A549 (cell line): Measurements from ENCODE around the gene KIF24. TPM values are rescaled to one million over a fixed set of nuclear protein-coding genes. Genes with fewer than 3 reads are reported as not detected.

Experiments used
- ATAC-seq, 2 experiments: fragments of 200-7000 bp in 1 of 2; fragments of >200 bp in 1 of 2; cut with Nextera tagmentation in 1 of 2; cut with Tn5 transposase in 1 of 2; 3 replicates each; pipeline versions ENCODE4 v1.8.0 to v1.9.1; 2018 to 2020; ENCODE audit warnings: mild to moderate bottlenecking in 1 of 2, moderate library complexity in 1 of 2
- CTCF ChIA-PET: fragments of 300-600 bp; sonication (Branson Sonifier 250); formaldehyde crosslinking; extraction: SDS; loops from one replicate; lab custom pipeline; 2021; ENCODE audit warnings: antibody characterized with exemption, inconsistent platforms; lab: Yijun Ruan, JAX
- POLR2A ChIA-PET: fragments of 350-600 bp; formaldehyde crosslinking; extraction: SDS; loops from one replicate; lab custom pipeline; 2021; ENCODE audit warnings: antibody characterized with exemption, inconsistent platforms; lab: Yijun Ruan, JAX
- DNase-seq, 2 experiments: peaks; one replicate each; pipeline versions ENCODE4 v3.0.0 to v3.0.0-alpha.2; 2011 to 2016; ENCODE audit warnings: low read depth in 1 of 2, low spot score in 1 of 2
- FAIRE-seq: peaks from 2 replicates; lab custom pipeline; 2011; peaks lifted over from hg19 to GRCh38; lab: Jason Lieb, UNC
- H3K27ac ChIP-seq, 2 experiments: fragments of >200 bp; sonication (Bioruptor Twin); formaldehyde crosslinking; 3 replicates each; pipeline ENCODE4 v1.5.1; 2016 to 2017
- H3K4me1 ChIP-seq: fragments of >200 bp; sonication (Bioruptor Twin); formaldehyde crosslinking; 3 replicates; pipeline ENCODE4 v1.6.1; 2016
- H3K4me2 ChIP-seq: fragments of >200 bp; sonication (Bioruptor Twin); formaldehyde crosslinking; 3 replicates; pipeline ENCODE4 v1.6.1; 2016
- H3K4me3 ChIP-seq: fragments of >200 bp; sonication (Bioruptor Twin); formaldehyde crosslinking; 3 replicates; pipeline ENCODE4 v1.5.1; 2016
- H3K9me3 ChIP-seq: fragments of >200 bp; sonication (Bioruptor Twin); formaldehyde crosslinking; 3 replicates; pipeline ENCODE4 v1.6.1; 2016
- BHLHE40 ChIP-seq: IDR thresholded peaks from 2 replicates; pipeline ENCODE4 v1.6.1; 2012; ENCODE audit warnings: low read depth, low read length, inconsistent platforms
- CBX8 ChIP-seq: fragments of 200-600 bp; sonication (generic); IDR thresholded peaks from 2 replicates; pipeline ENCODE4 v1.6.1; 2016
- CHD4 ChIP-seq: fragments of 200-600 bp; sonication (generic); IDR thresholded peaks from 2 replicates; pipeline ENCODE4 v1.6.1; 2016; ENCODE audit warnings: antibody characterized with exemption, mild to moderate bottlenecking, borderline replicate concordance
- EHF ChIP-seq: fragments of 250-450 bp; sonication (Bioruptor Pico); IDR thresholded peaks from 2 replicates; pipeline ENCODE4 v1.5.0; 2020; ENCODE audit warnings: mild to moderate bottlenecking
- ESRRA ChIP-seq: fragments of 150-350 bp; IDR thresholded peaks from 2 replicates; pipeline ENCODE4 v1.6.1; 2014; ENCODE audit warnings: mild to moderate bottlenecking, low read length, borderline replicate concordance
- FOSB ChIP-seq: fragments of 250-450 bp; sonication (Bioruptor Pico); IDR thresholded peaks from 2 replicates; pipeline ENCODE4 v1.5.0; 2020; ENCODE audit warnings: mild to moderate bottlenecking, moderate library complexity
- FOXS1 ChIP-seq: fragments of 250-450 bp; sonication (Bioruptor Pico); IDR thresholded peaks from 2 replicates; pipeline ENCODE4 v1.5.0; 2020; ENCODE audit warnings: mild to moderate bottlenecking, moderate library complexity
- HDAC2 ChIP-seq: fragments of 200-600 bp; sonication (generic); IDR thresholded peaks from 2 replicates; pipeline ENCODE4 v1.6.1; 2016
- HES2 ChIP-seq: fragments of >200 bp; sonication (Bioruptor Twin); formaldehyde crosslinking; IDR thresholded peaks from 2 replicates; pipeline ENCODE4 v1.6.1; 2016
- HOXA7 ChIP-seq: fragments of 250-450 bp; sonication (Bioruptor Pico); IDR thresholded peaks from 2 replicates; pipeline ENCODE4 v1.5.0; 2020; ENCODE audit warnings: mild to moderate bottlenecking, moderate library complexity
- HOXB5 ChIP-seq: fragments of 250-450 bp; sonication (Bioruptor Pico); IDR thresholded peaks from 2 replicates; pipeline ENCODE4 v1.5.0; 2020; ENCODE audit warnings: mild to moderate bottlenecking, moderate library complexity
- JUN ChIP-seq, 2 experiments: fragments of >200 bp; sonication (Bioruptor Twin); formaldehyde crosslinking; IDR thresholded peaks; 2 replicates in 1 of 2; 3 replicates in 1 of 2; pipeline ENCODE4 v1.6.1; 2016 to 2017
- JUNB ChIP-seq: fragments of >200 bp; sonication (Bioruptor Twin); formaldehyde crosslinking; IDR thresholded peaks from 2 replicates; pipeline ENCODE4 v1.6.1; 2016
- KDM1A ChIP-seq: fragments of 200-600 bp; sonication (generic); IDR thresholded peaks from 2 replicates; pipeline ENCODE4 v1.6.1; 2016; ENCODE audit warnings: low read depth, mild to moderate bottlenecking
- MYC ChIP-seq: IDR thresholded peaks from 2 replicates; pipeline ENCODE4 v1.6.1; 2012; ENCODE audit warnings: mild to moderate bottlenecking, inconsistent platforms, low read length, improper control_type of control experiment, borderline replicate concordance
- POLR2A ChIP-seq: IDR thresholded peaks from 2 replicates; pipeline ENCODE4 v1.6.1; 2012; ENCODE audit warnings: mild to moderate bottlenecking, low read length
- RAD21 ChIP-seq, 2 experiments: fragments of >200 bp in 1 of 2; sonication (Bioruptor Twin) in 1 of 2; formaldehyde crosslinking in 1 of 2; IDR thresholded peaks in 1 of 2; conservative IDR thresholded peaks in 1 of 2; 2 replicates in 1 of 2; 3 replicates in 1 of 2; pipeline ENCODE4 v1.6.1; 2012 to 2018; ENCODE audit warnings: inconsistent platforms in 1 of 2
- RCOR1 ChIP-seq: fragments of 150-350 bp; IDR thresholded peaks from 2 replicates; pipeline ENCODE4 v1.6.1; 2014; ENCODE audit warnings: antibody characterized with exemption, low read length, low read depth
- ZC3H11A ChIP-seq: fragments of 450-650 bp; IDR thresholded peaks from 2 replicates; pipeline ENCODE4 v1.6.1; 2014; ENCODE audit warnings: antibody characterized with exemption, mild to moderate bottlenecking
- ZNF302 ChIP-seq: fragments of 250-450 bp; sonication (Bioruptor Pico); IDR thresholded peaks from 2 replicates; pipeline ENCODE4 v1.9.0; 2021; ENCODE audit warnings: inconsistent platforms, mild to moderate bottlenecking, moderate library complexity
- WGBS: methylation state at CpG from one replicate; pipeline ENCODE4 v1.1.6; 2017; ENCODE audit errors: missing lambda C conversion rate; 5-methylcytosine and 5-hydroxymethylcytosine counted together
- polyA plus RNA-seq, 4 experiments: library from polyadenylated mRNA; depleted of rRNA in 3 of 4; stranded (reverse); fragments of >200 nt; fragmentation: RNase III in 1 of 4; extraction: RNeasy Plus Mini Kit Qiagen cat#74134 plus additional on column Dnase treatment in 1 of 4; gene quantifications; 2 replicates in 3 of 4; 3 replicates in 1 of 4; pipeline ENCODE4 v1.2.3, GENCODE V29; 2011 to 2017
- TF ChIP-seq, protein P1 (sequence below): fragments of >200 bp; sonication (Bioruptor Twin); formaldehyde crosslinking; IDR thresholded peaks from 3 replicates; pipeline ENCODE4 v1.5.1; 2016

KIF24 gene
- polyA plus RNA-seq, 2 of the 4 experiments (the other 2 are of a cell fraction): 3.2 to 4.4 TPM

DNA sequence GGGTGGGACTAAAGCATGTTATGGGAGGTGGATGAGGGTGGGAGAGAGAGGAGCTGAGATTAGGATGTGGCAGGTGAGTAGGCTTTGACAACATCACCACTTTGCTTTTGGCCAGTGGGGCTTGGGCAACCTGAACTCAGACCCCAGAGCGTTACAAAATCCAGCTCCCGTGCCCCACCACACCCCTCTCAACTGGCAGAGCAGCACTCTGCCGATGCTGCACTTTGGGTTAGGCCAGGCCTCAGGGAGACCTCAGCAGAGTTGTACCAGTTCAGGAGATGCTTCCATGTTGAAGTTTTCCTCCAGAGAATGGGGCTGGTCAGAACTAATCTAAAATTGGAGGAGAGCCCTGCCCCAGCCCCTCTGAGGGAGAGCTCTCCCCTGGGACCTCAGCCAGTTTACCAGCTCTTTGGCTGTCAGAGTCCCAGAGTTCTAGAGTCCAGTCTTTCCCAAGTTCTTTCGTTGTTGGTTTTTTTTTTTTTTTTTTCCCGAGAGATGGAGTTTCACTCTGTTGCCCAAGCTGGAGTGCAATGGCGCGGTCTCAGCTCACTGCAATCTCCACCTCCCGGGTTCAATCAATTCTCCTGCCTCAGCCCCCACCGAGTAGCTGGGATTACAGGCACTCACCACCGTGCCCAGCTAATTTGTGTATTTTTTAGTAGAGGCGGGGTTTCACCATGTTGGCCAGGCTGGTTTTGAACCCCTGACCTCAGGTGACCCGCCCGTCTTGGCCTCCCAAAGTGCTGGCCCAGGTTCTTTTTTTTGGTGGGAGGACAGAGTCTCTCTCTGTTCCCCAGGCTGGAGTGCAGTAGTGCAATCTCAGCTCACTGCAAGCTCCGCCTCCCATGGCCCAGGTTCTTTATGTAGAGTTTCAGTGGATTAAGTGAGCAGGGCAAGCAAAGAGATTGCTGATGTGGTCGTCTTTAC, 18.1 kb upstream of the KIF24 start:
- Histone ChIP-seq H3K9me3 (no peaks in the 10 kb centered on the region), H3K4me1 (no peaks in the 10 kb centered on the region), H3K27ac (no peak overlapping the region), H3K4me2 (no peak overlapping the region), H3K4me3 (no peak overlapping the region)
- TF ChIP-seq JUNB: no peak
- TF ChIP-seq RCOR1: no peak
- no peak for TF ChIP-seq MYC
- no peak for TF ChIP-seq POLR2A
- no peak for TF ChIP-seq ESRRA
- TF ChIP-seq EHF: no peak
- TF ChIP-seq CBX8: no peak
- ChIA-PET CTCF (interaction anchor here (1.1 to 23.6 kb wide), 6 partner anchors 9 to 256 kb away, joined by 3 to 417 read pairs (median 12); partner anchors contain the start of gene MYORG), POLR2A (no interaction called here)
- FAIRE-seq: no peak
- WGBS: 88% methylated on average over 15 of the region's 15 CpGs
- no peak for ATAC-seq
- DNase-seq: no peak

DNA sequence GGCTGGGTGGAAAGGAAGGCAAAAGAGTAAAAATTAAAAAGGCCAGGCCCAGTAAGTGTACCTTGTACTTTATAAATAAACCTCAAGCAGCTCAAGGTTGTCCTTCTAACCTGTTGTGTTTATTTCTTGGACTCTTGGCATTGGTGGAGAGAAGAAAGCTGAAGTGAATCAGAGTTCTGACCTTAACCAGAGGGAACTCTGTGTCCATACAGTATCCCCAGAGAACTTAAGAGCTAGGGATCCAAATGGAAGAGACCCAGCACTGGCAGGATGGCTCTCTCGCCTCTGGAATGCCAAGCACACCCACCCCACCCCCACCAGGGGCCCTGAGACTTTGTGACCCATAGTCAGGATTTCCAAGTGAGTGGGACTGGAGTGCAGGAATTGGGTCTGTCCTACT, 14.5 kb upstream of the KIF24 start:
- Histone ChIP-seq H3K4me1 (no peaks in the 10 kb centered on the region), H3K4me2 (no peak overlapping the region), H3K27ac (no peak overlapping the region), H3K4me3 (no peak overlapping the region), H3K9me3 (no peaks in the 10 kb centered on the region)
- ATAC-seq (no peak), FAIRE-seq (no peak), DNase-seq (no peak)
- 100% methylated on average over 1 of the region's 1 CpG for WGBS
- ChIA-PET POLR2A (no interaction called here), CTCF (interaction anchor here (1.0 to 23.6 kb wide), 5 partner anchors 11 to 260 kb away, joined by 3 to 417 read pairs (median 6); partner anchors contain the start of gene MYORG)
- TF ChIP-seq ZNF302 (CRISPR knock-in tag): no peak
- TF ChIP-seq HOXA7 (CRISPR knock-in tag): no peak
- no peak for TF ChIP-seq HDAC2
- TF ChIP-seq FOSB: no peak
- TF ChIP-seq FOXS1 (CRISPR knock-in tag): no peak
- no peak for TF ChIP-seq JUN (IDR thresholded peaks at IDR 0.05)
- TF ChIP-seq BHLHE40: no peak
- no peak for TF ChIP-seq RAD21 (conservative IDR thresholded peaks at IDR 0.05 in 1 of 2, IDR thresholded peaks at IDR 0.05 in 1 of 2)
- TF ChIP-seq POLR2A: no peak
- TF ChIP-seq, protein P1, sequence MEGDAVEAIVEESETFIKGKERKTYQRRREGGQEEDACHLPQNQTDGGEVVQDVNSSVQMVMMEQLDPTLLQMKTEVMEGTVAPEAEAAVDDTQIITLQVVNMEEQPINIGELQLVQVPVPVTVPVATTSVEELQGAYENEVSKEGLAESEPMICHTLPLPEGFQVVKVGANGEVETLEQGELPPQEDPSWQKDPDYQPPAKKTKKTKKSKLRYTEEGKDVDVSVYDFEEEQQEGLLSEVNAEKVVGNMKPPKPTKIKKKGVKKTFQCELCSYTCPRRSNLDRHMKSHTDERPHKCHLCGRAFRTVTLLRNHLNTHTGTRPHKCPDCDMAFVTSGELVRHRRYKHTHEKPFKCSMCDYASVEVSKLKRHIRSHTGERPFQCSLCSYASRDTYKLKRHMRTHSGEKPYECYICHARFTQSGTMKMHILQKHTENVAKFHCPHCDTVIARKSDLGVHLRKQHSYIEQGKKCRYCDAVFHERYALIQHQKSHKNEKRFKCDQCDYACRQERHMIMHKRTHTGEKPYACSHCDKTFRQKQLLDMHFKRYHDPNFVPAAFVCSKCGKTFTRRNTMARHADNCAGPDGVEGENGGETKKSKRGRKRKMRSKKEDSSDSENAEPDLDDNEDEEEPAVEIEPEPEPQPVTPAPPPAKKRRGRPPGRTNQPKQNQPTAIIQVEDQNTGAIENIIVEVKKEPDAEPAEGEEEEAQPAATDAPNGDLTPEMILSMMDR: no peak
- no peak for TF ChIP-seq CHD4
- TF ChIP-seq ZC3H11A: no peak
- TF ChIP-seq RCOR1: no peak
- no peak for TF ChIP-seq HES2
- no peak for TF ChIP-seq EHF
- no peak for TF ChIP-seq HOXB5
- no peak for TF ChIP-seq KDM1A

DNA sequence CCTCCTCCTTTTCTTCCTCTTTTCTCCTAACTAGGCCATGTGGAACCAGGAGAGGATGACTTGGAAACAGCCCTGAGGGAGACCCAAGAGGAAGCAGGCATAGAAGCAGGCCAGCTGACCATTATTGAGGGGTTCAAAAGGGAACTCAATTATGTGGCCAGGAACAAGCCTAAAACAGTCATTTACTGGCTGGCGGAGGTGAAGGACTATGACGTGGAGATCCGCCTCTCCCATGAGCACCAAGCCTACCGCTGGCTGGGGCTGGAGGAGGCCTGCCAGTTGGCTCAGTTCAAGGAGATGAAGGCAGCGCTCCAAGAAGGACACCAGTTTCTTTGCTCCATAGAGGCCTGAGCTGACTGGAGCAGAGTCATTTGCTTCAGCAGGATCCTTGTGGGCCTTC, 14.0 kb upstream of the KIF24 start:
- FAIRE-seq (no peak), ATAC-seq (no peak), DNase-seq (no peak)
- Histone ChIP-seq H3K4me3 (no peak overlapping the region), H3K9me3 (no peaks in the 10 kb centered on the region), H3K27ac (no peak overlapping the region), H3K4me1 (no peaks in the 10 kb centered on the region), H3K4me2 (no peak overlapping the region)
- ChIA-PET CTCF (interaction anchor here (1.0 to 23.6 kb wide), 6 partner anchors 11 to 260 kb away, joined by 3 to 417 read pairs (median 6); partner anchors contain the start of gene MYORG), POLR2A (no interaction called here)
- 94% methylated on average over 5 of the region's 5 CpGs for WGBS
- no peak for TF ChIP-seq JUNB
